GM18873 (cell line): ENCODE results near the gene SNX2.
"Not testable (repeated sequence)": the region's sequence is repeated elsewhere in the genome, so short reads cannot be mapped to it uniquely, and the experiment has no call there.

Experiments
- ATAC-seq: cut with Tn5 transposase; IDR thresholded peaks from one replicate; pipeline ENCODE4 v1.9.1; 2021; ENCODE audit warnings: mild to moderate bottlenecking, moderate library complexity, moderate number of reproducible peaks; ENCODE audit not compliant: unreplicated experiment, low FRiP score

Gene SNX2, protein sequence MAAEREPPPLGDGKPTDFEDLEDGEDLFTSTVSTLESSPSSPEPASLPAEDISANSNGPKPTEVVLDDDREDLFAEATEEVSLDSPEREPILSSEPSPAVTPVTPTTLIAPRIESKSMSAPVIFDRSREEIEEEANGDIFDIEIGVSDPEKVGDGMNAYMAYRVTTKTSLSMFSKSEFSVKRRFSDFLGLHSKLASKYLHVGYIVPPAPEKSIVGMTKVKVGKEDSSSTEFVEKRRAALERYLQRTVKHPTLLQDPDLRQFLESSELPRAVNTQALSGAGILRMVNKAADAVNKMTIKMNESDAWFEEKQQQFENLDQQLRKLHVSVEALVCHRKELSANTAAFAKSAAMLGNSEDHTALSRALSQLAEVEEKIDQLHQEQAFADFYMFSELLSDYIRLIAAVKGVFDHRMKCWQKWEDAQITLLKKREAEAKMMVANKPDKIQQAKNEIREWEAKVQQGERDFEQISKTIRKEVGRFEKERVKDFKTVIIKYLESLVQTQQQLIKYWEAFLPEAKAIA

DNA sequence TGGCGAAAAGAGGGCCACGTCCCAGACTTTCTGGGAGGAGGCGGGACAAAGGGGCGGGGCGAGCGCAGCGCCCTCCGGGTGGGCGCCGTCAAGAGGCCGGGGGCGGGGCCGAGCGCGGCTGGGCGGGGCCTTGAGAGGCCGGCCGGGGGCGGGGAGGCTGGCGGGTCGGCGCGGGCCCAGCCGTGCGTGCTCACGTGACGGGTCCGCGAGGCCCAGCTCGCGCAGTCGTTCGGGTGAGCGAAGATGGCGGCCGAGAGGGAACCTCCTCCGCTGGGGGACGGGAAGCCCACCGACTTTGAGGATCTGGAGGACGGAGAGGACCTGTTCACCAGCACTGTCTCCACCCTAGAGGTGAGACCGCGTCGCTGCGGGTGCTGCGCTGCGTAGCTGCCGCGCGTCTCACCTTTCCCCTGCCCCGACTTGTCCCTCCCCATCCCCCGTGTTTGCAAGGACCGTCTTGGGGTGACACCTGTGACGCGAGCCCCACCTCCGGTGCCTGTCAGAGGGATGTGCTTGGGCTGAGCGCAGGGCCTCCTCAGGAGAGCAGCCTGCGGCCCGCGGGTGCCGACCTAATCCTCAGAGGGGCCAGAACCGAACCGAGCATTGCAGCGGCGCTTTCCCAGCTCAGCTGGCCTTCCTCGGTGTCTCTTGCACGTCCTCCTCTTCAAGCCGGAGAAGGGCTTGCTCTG is at the start of gene SNX2:
Gene SNX2 (plus strand): TSS at position 220 of the 689 bp plus-strand sequence. CDS start 24 bp downstream, at position 244.
- ATAC-seq = peak; percentile 66

DNA sequence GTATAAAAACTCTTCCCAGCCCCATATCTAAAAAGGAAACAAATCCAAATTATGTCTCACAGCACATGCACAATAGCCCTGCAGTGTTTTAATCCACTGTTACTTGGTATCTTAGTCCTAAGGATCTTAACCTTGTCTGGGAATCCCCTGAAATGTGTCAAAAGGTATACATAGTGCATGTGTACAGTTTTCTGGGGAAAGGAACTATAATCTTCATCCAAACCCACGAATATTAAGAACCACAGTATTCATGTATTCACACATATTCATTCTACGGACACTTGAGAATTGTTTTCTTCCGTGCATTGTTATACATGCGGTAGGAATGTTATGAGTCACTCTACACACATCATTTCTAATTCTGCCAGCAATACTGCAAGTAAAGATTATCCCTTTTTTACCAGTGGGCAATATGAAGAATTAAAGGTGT is 47.8 kb upstream of the SNX2 start:
- peak; percentile 53 for ATAC-seq

DNA sequence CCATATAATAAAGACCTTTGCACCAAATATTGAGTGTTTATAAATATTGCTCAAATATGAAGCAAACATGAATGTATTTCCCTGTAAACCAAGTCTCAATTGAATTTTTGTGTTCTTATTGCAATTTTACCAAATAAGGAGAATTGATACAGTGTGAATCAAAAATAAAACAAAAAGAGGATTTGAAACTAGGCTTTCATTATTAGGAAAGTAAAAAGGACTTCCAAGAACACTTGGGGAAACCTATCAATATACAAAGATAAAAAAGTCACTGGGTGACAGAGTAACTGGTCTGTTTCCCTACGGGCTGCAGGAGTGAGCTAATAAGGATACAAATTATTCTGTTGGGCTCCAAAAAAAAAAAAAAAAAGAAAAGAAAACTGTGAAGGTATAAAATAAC is 44.8 kb upstream of the SNX2 start:
- no peak for ATAC-seq

DNA sequence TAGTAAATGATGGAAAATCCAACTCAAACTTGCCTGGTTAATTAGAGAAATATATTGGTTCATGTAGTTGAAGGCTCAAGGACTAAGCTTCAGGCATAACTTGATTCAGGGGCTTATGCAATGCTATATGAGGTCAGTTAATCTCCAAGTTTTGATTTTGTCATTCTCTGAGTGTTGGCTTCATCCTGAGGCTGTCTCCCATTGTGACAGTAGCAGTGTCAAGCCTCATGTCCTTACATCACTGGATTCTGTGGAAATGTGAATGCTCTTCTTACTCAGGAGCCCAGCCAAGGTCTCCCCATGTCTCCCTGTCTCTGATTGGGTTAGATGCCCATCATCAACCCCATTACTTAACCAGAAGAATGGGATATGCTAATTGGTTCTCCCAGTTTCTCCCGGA is 44.4 kb upstream of the SNX2 start:
- ATAC-seq = no peak

DNA sequence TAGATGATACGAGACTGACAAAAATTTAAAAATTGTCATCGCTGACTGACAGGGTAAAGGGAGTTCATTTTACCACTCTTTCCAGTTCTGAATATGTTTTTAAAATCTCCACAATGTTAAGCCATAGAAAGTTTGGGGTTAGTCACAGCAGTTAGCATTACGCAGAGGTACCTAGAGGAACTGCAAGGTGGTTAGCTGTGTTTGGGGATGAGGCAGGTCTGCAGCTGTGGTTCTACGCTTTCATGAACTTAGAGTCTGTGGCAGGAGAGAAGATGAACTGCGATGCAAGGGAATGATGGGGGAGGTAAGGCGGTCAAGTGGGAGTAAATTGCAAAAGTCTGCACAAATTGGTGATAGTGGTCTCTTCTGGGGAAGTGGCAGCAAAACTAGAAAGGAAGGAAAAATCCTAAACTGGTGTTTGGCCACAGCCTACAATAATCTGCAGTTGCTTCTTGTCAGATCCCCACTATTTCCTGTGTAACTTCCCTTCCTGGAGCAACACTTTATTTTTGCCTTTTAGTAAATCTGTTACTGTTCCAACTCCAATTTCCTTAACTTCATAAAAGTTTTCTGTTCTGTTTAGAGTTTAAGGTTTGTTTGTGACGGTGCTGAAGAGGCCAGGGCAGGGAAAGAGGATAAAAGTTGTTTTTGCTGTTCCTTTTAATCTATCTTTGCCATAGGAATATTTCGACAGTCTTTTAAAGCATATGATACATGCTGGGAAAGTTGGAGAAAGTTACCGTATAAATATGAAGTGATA is 38.6 kb upstream of the SNX2 start:
- ATAC-seq = peak; percentile 83

DNA sequence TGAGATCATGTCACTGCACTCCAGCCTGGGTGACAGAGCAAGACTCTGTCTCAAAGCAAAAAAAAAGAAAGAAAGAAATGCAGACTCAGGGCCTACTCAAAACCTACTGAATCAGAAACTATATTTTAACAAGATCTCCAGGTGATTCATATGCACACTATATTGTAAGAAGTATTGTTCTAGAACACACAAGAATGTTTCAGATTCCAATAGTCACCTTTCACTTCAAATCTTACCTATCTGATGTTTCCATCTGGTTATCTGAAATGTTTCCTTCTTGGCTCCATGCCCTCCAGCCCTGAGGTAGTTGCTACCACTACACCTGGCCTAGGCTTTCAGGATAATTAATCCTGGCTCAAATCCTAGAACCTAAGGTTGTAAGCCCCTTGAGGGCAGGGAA is 36.8 kb upstream of the SNX2 start:
- ATAC-seq = no peak

DNA sequence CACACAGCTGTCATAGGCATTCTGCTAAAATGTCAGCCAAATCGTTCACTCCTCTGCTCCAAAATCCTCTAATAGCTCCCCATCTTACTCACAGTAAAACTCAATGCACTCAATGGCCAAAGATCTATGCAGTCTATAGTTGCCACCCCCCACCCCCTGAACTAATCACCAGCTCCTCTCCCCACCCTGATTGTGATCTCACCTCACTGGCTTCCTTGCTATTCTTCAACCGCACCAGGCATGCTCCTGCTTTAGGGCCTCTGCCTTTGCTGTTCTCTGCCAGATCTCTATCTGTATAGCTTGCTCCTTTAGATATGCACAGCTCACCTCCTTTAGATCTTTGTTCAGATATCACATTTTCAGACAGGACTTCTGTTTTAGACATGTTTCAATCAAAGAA is 33.2 kb upstream of the SNX2 start:
- ATAC-seq = no peak

DNA sequence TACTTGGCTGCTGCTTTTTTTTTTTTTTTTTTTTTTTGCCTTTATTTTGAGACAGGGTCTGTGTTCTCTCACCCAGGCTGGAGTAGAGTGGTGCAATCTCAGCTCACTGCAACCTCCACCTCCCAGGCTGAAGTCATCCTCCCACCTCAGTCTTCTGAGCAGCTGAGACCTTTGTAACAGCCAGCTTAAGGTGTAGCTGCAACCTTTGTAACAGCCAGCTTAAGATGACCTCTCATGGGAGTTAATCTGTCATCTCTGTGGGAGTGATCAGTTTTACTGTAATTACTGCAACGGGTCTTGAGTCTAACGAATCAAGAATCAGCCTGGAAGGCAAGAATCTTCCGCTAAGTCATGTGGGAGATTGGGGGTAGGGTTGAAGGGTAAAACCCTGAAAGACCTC is 31.6 kb upstream of the SNX2 start:
- ATAC-seq = no peak

DNA sequence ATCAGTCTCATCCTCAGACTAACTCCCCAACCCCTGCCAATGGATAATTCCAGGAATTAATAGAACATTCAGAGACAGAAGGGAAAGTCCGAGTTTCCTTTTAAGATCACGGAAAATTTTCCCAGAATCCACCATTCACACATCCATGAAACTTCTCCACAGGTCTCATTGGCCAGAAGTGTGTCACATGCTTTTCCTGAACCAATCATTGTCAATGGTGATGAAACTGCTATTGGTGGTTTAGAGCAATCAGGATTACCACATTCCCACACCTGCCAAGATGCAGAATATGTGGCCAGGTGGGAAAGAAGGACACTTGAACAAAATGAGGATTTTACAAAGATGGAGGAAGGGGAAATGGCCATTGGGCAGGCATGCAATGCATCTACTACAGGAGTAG is 29.3 kb upstream of the SNX2 start:
- no peak for ATAC-seq

DNA sequence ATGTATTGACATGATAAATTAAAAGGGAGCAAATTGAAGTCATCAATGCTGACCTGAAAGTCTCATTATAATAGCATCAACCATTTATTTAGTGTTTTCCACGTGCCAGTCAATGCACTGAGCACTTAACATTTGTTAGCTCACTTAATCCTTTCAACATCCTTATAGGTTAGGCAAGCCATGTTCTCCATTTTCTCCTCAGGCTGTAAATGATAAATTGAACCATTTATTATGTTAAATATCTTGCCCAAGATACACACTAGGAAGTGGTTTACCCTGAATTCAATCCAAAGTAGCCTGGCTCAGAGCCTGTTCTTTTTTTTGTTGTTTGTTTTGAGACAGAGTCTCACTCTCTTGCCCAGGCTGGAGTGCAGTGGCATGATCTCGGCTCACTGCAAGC is 25.0 kb upstream of the SNX2 start:
- ATAC-seq = no peak

DNA sequence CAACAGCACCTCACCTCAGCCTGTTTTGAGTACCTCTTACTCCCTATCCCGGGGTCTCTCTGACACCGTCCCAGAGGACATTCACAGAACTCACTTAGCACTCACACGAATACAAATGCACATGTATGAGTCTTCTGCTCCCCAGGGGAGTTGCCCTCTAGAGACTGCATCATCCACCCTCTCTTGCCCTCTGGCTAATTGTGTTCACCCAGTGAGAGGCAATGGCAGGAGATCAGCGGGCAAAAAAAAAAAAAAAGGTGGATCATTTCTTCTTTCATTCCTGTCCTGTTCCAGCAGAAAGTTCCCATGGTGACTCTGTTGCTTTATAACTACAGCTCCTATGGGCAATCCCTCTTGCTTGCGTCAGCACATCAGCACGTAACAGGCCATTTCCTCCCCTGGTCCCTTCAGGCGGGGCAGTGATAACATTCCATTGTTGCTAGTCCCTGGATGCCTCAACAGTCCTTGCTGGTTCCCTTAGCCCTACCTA is 23.5 kb upstream of the SNX2 start:
- no peak for ATAC-seq

DNA sequence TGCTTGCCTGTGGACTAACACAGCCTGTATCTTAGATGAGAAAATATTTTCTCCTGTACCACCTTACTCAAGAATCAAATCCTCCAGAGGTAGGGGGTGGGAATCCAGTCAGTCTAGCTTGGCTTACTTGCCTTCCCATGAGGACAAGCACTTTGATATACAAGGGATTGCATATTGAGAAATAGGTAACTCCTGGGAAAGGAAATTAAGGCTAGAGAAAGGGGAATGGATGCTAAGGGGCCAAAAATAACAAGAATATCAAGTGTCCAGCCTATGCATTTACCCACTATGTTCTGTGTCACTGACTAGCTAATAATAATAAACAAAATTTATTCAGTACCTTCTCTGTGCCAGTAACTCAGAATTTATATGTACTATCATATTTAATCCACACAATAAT is 21.4 kb upstream of the SNX2 start:
- ATAC-seq = no peak

DNA sequence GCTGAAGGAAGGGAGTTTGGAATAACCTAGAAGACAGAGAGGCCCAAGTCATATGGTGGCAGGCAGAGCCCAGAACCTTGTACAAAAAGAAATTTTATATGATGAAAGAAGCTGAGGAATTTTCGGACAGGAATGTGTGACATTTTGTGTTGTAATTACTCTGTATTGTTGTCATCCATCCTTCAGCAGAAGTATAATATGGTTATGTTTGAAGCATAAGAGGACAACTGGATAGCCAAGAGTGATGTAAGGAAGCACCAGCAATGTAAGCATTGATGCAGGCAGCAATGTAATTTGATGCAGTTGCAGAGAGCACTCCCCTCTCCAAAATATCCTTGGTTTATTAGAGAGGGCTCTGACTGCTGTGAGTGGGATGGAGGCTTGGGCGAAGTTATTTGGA is 19.1 kb upstream of the SNX2 start:
- no peak for ATAC-seq

DNA sequence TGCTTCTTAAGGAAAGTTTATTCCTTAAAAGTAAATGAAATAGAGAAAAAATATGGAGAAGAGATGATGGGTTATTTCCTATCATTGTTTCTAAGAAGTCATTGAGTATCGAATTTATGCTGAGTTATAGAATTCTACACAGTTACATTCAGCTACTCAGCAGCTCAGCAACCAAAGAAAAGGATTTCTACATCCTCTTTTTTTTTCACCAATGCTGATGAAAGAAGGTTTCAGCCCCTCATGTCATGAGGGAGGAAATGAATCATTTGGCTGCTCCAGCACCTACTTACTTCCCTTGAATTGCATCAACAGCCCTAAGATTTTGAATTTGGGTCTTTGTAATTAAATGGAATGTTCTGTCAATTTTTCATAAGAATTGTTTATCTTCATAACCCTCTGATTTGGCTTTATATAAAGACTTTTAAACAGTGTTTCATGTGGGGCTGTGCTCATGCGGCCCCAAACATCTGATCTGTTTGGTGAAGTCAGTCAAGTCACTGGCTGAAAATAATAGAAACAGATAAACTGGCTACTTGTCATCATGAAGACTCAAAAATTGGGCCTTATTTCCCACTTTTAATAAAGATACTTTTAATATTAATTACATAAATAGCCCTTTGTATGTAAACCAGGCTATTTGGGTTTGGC is 18.5 kb upstream of the SNX2 start:
- peak; percentile 78 for ATAC-seq

DNA sequence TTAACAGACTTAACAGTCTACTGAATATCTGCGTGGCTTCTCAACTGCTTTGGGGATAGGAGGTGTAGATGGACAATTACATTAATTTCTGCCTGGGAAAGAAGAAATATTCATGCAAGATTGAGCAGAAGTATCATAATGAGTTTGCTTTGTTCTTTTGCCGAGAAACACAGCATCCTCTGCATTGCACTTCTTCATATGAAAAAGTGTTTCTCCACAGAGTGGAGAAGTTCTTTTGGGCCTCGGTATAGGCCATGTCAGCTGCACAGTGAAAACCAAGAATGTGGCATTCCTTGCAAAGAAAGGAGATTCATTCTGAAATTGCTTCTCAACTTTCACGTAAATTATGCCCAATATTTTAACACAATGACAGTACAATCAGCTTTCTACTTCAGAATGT is 17.6 kb upstream of the SNX2 start:
- ATAC-seq = no peak

DNA sequence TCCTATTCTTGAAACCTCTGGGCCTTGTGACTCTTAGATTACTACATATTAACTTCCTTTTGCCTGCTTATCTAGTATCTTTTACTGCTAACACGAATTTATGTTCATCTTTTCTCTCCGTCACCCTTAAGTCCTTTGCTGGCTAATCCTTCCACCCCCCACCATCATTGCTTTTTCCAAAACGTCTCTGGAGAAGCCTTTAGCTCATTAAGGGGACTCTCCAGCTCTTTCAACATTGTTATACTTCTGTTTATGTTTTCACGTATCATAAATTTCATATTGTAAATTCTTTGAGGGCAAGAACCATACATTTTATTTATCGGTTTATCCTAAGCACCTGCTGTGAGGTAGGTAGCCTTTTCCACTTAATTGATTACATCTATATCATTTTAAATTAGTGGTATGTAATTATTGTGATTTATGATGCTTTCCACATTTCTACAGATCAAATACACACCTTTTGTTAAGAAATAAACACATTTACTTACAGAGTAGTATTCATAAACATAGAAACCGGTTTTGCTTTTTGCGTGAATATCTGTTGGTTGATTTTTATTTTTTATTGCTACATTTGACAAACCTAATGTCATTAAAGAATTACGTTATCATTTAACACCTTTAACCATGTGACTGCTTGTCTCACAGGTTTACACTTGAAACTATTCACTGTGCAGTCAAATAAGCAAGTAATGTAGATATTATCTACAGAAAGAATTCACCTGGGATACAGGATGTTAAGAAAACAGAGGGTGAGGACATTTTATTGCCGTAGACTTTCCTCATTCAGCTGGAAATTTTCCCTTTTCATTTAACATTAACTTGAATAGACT is 15.4 kb upstream of the SNX2 start:
- ATAC-seq = no peak

DNA sequence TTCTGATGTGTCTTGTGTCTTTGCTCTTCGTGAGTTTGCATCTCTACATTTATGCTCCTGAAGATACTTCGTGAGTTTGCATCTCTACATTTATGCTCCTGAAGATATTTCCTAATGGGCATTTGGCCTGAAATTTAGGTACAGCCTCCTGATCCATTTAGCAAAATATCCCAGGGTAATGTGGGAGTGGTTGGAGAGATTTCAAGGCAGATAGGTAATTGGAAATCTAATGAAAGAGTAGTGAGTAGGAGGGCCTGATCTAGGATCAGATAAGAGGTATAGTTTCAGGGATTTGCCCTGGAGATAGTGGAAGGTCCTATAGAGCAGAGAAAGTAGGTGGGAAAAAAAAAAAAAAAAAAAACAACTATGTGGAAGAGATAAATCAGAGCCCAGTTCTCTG is 14.6 kb upstream of the SNX2 start:
- no peak for ATAC-seq

DNA sequence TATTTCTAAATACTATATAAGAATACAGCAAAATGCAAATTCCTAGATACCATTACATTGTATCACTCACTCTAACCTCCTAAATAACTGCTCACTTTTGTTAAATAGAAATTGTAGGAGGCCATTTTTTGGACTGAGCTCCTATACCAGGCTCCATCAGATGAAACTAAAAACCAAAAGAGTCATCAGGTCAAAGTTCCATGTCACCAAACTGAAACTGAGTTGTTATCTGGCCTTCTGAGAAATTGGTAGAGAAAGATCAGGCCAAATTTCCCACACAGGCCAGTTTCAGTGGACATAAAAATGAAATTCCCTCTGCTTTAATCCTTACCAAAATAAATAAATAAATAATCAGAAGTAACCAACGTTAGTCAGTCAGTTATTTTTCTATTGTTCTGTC is 13.8 kb upstream of the SNX2 start:
- ATAC-seq = no peak

DNA sequence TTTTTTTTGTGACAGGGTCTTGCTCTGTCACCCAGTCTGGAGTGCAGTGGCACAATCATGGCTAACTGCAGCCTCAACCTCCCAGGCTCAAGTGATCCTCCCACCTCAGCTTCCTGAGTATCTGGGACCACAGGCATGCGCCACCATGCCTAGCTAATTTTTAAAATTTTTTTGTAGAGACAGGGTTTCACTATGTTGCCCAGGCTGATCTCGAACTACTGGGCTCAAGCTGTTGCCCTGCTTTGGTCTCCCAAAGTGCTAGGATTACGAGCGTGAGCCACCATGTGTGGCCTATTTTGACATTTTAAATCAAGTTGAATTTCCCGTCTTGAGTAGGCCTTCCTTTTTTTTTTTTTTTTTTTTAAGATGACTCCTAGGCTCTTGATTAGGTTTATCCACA is 13.0 kb upstream of the SNX2 start:
- ATAC-seq = not testable (repeated sequence)

DNA sequence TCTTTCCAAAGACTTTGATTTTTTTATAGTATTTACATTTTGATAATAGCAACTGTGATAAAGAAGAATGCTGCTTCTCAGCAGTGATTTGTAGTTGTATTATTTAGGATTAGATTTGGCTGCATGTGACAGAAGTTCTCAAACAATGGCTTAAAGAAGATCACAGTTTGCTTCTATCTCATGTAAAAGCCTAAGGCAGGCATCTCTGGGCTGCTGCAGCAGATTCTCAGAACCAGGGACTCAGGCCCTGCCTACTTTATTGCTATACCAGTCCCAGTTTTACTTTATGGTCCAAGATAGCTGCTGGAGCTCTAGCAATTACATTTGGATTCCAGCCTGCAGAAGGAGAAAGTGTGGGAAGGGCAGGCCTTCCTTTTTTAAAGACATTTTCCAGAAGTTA is 8.8 kb upstream of the SNX2 start:
- no peak for ATAC-seq
